Neuronal stem cell (in vitro differentiated cells): Measurements from ENCODE around the gene SPECC1. TPM values are rescaled to one million over a fixed set of nuclear protein-coding genes. Genes with fewer than 3 reads are reported as not detected.
"Not testable (repeated sequence)": the region's sequence is repeated elsewhere in the genome, so short reads cannot be mapped to it uniquely, and the experiment has no call there.

Experiments used
- DNase-seq: peaks from one replicate; pipeline ENCODE4 v3.0.0-alpha.2; 2013; ENCODE audit warnings: low spot score
- H2AFZ ChIP-seq: one replicate; pipeline ENCODE4 v1.6.1; 2013; ENCODE audit warnings: mild to moderate bottlenecking, low read length, inconsistent platforms
- H2AK5ac ChIP-seq: 2 replicates; pipeline ENCODE4 v1.6.1; 2013; ENCODE audit warnings: low read depth, mild to moderate bottlenecking, inconsistent platforms, low read length, moderate library complexity, mixed read lengths
- H2BK120ac ChIP-seq: 2 replicates; pipeline ENCODE4 v1.6.1; 2013; ENCODE audit warnings: low read depth, mild to moderate bottlenecking, inconsistent platforms, low read length, moderate library complexity, mixed read lengths
- H2BK12ac ChIP-seq: one replicate; pipeline ENCODE4 v1.6.1; 2013; ENCODE audit warnings: low read length, inconsistent platforms
- H2BK15ac ChIP-seq: 2 replicates; pipeline ENCODE4 v1.6.1; 2013; ENCODE audit warnings: mild to moderate bottlenecking, low read length, inconsistent platforms, mixed read lengths
- H2BK5ac ChIP-seq: one replicate; pipeline ENCODE4 v1.6.1; 2013; ENCODE audit warnings: inconsistent platforms, mild to moderate bottlenecking, low read length, moderate library complexity
- H3K14ac ChIP-seq: one replicate; pipeline ENCODE4 v1.6.1; 2013; ENCODE audit warnings: low read length, inconsistent platforms
- H3K18ac ChIP-seq: 2 replicates; pipeline ENCODE4 v1.6.1; 2013; ENCODE audit warnings: low read length, inconsistent platforms
- H3K23ac ChIP-seq: 2 replicates; pipeline ENCODE4 v1.6.1; 2013; ENCODE audit warnings: low read depth, mild to moderate bottlenecking, mixed read lengths, low read length, inconsistent platforms; ENCODE audit not compliant: poor library complexity
- H3K27ac ChIP-seq: replicated peaks from 3 replicates; pipeline ENCODE4 v1.5.1; 2013; ENCODE audit warnings: low read length, inconsistent platforms
- H3K27me3 ChIP-seq, 3 experiments: 2 replicates each; pipeline ENCODE4 v1.6.1; 2013; ENCODE audit warnings: low read length in 3 of 3, mild to moderate bottlenecking in 2 of 3, inconsistent platforms in 1 of 3, low read depth in 1 of 3, mixed read lengths in 1 of 3, moderate library complexity in 1 of 3; ENCODE audit not compliant: control insufficient read depth in 3 of 3, insufficient read depth in 3 of 3
- H3K36me3 ChIP-seq, 2 donors: replicated peaks in 1 of 2; 2 replicates each; pipeline ENCODE4 v1.6.1; 2013; ENCODE audit warnings: low read length in 2 of 2; ENCODE audit not compliant: control insufficient read depth in 2 of 2, insufficient read depth in 2 of 2
- H3K4ac ChIP-seq: 2 replicates; pipeline ENCODE4 v1.6.1; 2013; ENCODE audit warnings: inconsistent platforms, mild to moderate bottlenecking, low read length, moderate library complexity
- H3K4me1 ChIP-seq, 2 donors: 1 replicate in 1 of 2; 2 replicates in 1 of 2; pipeline ENCODE4 v1.6.1; 2013; ENCODE audit warnings: low read length in 2 of 2, low read depth in 1 of 2; ENCODE audit not compliant: control insufficient read depth in 2 of 2, insufficient read depth in 1 of 2
- H3K4me2 ChIP-seq: one replicate; pipeline ENCODE4 v1.6.1; 2013; ENCODE audit warnings: mild to moderate bottlenecking, low read length, inconsistent platforms; ENCODE audit not compliant: insufficient read depth, poor library complexity, severe bottlenecking
- H3K4me3 ChIP-seq, 2 donors: 2 replicates each; pipeline ENCODE4 v1.5.1; 2013; ENCODE audit warnings: low read length in 2 of 2, mild to moderate bottlenecking in 2 of 2, inconsistent platforms in 1 of 2, moderate library complexity in 1 of 2
- H3K79me1 ChIP-seq: one replicate; pipeline ENCODE4 v1.6.1; 2013; ENCODE audit warnings: low read depth, mild to moderate bottlenecking, inconsistent platforms, low read length, moderate library complexity
- H3K9ac ChIP-seq: one replicate; pipeline ENCODE4 v1.6.1; 2013; ENCODE audit warnings: mild to moderate bottlenecking, low read depth, low read length, inconsistent platforms; ENCODE audit not compliant: poor library complexity
- H3K9me3 ChIP-seq, 2 donors: replicated peaks in 1 of 2; 2 replicates each; pipeline versions ENCODE3 to v1.6.1; 2013; ENCODE audit warnings: low read length in 2 of 2, mild to moderate bottlenecking in 2 of 2, inconsistent platforms in 1 of 2, low read depth in 1 of 2, mixed read lengths in 1 of 2, moderate library complexity in 1 of 2; ENCODE audit not compliant: control insufficient read depth in 2 of 2, insufficient read depth in 1 of 2
- H4K8ac ChIP-seq: one replicate; pipeline ENCODE4 v1.6.1; 2013; ENCODE audit warnings: low read depth, mild to moderate bottlenecking, inconsistent platforms, low read length, moderate library complexity
- H4K91ac ChIP-seq: one replicate; pipeline ENCODE4 v1.6.1; 2013; ENCODE audit warnings: low read length, low read depth, mild to moderate bottlenecking, inconsistent platforms; ENCODE audit not compliant: poor library complexity
- WGBS, 2 donors: extraction: QIAGEN DNeasy Blood & Tissue Kit; methylation state at CpG; one replicate each; pipeline ENCODE4 v1.1.7; 2013; ENCODE audit warnings: missing lambda C conversion rate in 2 of 2, mixed read lengths in 1 of 2; ENCODE audit not compliant: insufficient read length in 2 of 2, insufficient replicate concordance in 1 of 2; ENCODE audit errors: extremely low coverage in 2 of 2; 5-methylcytosine and 5-hydroxymethylcytosine counted together
- polyA plus RNA-seq, 2 experiments: library from polyadenylated mRNA; stranded (reverse); fragments of 200-250 nt; gene quantifications; one replicate each; pipeline ENCODE4 v1.2.3, GENCODE V29; 2013

The SPECC1 gene
- 39.4 TPM for polyA plus RNA-seq (2013, experiment 1 of 2)
- 40.3 TPM for polyA plus RNA-seq (2013, experiment 2 of 2)

GRCh38 chr17:20009302-20010098 lies at the start of gene SPECC1:
Gene SPECC1, plus strand, starts transcription at chr17:20009359. Its CDS starts 87,293 bp downstream, at chr17:20096652.
- Histone ChIP-seq H3K9ac (peak within 1 kb of the TSS; percentile 86), H2BK15ac (peak within 1 kb of the TSS; percentile 58), H2BK12ac (peak within 1 kb of the TSS; percentile 41), H2AFZ (peak within 1 kb of the TSS; percentile 100), H2BK120ac (no peak within 1 kb of the TSS), H3K79me1 (no peaks in the 10 kb centered on the region), H3K14ac (peak within 1 kb of the TSS; percentile 21), H3K4me1 (peaks cover 2 to 4% of the 10 kb centered on the region in 2 donors), H3K23ac (peak within 1 kb of the TSS; percentile 96), H3K4me3 (peak within 1 kb of the TSS; percentile 66 to 88), H2AK5ac (peak within 1 kb of the TSS; percentile 68), H3K4me2 (peak within 1 kb of the TSS; percentile 99), H3K27ac (no peak within 1 kb of the TSS), H4K91ac (no peak within 1 kb of the TSS), H3K4ac (no peak within 1 kb of the TSS), H2BK5ac (no peak within 1 kb of the TSS), H3K18ac (peak within 1 kb of the TSS; percentile 95), H3K27me3 (peaks cover 3 to 54% (median 23%) of the 10 kb centered on the region in 3 experiments), H3K36me3 (no peaks in the 10 kb centered on the region), H3K9me3 (peaks cover 0 to 3% of the 10 kb centered on the region in 2 donors), H4K8ac (no peak within 1 kb of the TSS)
- peak; percentile 91 for DNase-seq
- no CpG with 5 or more reads among the region's 96 CpGs for WGBS, 2 donors

- not testable (repeated sequence) for H3K18ac ChIP-seq, H4K8ac ChIP-seq, H3K27me3 ChIP-seq, H2BK15ac ChIP-seq, H2BK5ac ChIP-seq, H3K9ac ChIP-seq, DNase-seq, H3K4me2 ChIP-seq, H3K4ac ChIP-seq, H2AFZ ChIP-seq, H2AK5ac ChIP-seq, H2BK12ac ChIP-seq, H3K4me1 ChIP-seq, H3K4me3 ChIP-seq, H3K14ac ChIP-seq, H3K27ac ChIP-seq, H4K91ac ChIP-seq, H3K79me1 ChIP-seq, H2BK120ac ChIP-seq, H3K9me3 ChIP-seq, H3K23ac ChIP-seq
- WGBS, 2 donors = no CpG with 5 or more reads among the region's 2 CpGs
- peaks cover 4 to 87% of the 10 kb centered on the region in 2 donors for H3K36me3 ChIP-seq
These were observed 46.2 kb upstream of the SPECC1 start for GRCh38 chr17:19962954-19963353.

- no peaks in the 10 kb centered on the region for H3K27me3 ChIP-seq
- H3K36me3 ChIP-seq = peaks cover 9 to 79% of the 10 kb centered on the region in 2 donors
- no peak overlapping the region for H3K4me2 ChIP-seq
- WGBS, 2 donors = no CpG with 5 or more reads among the region's 2 CpGs
- H3K4me3 ChIP-seq = no peak overlapping the region
- no peak overlapping the region for H2BK120ac ChIP-seq
- DNase-seq = no peak
- no peak overlapping the region for H2BK5ac ChIP-seq
- H2AK5ac ChIP-seq = no peak overlapping the region
- H3K14ac ChIP-seq = no peak overlapping the region
- H3K23ac ChIP-seq = no peak overlapping the region
- H3K79me1 ChIP-seq = peaks cover 8% of the 10 kb centered on the region
- no peak overlapping the region for H2BK15ac ChIP-seq
- H2BK12ac ChIP-seq = no peak overlapping the region
- H3K9me3 ChIP-seq = peaks cover 0 to 11% of the 10 kb centered on the region in 2 donors
- H3K4me1 ChIP-seq = peaks cover under 1 to 4% of the 10 kb centered on the region in 2 donors
- no peak overlapping the region for H2AFZ ChIP-seq
- no peak overlapping the region for H4K8ac ChIP-seq
- no peak overlapping the region for H4K91ac ChIP-seq
- no peak overlapping the region for H3K9ac ChIP-seq
- no peak overlapping the region for H3K4ac ChIP-seq
- no peak overlapping the region for H3K18ac ChIP-seq
- no peak overlapping the region for H3K27ac ChIP-seq
These were observed 36.0 kb upstream of the SPECC1 start for GRCh38 chr17:19973156-19973555.

GRCh38 chr17:19975601-19976000 lies 33.6 kb upstream of the SPECC1 start:
- H2BK120ac ChIP-seq = no peak overlapping the region
- H4K91ac ChIP-seq = no peak overlapping the region
- H2AK5ac ChIP-seq = no peak overlapping the region
- peaks cover 2 to 5% of the 10 kb centered on the region in 2 donors for H3K4me1 ChIP-seq
- no peak overlapping the region for H3K27ac ChIP-seq
- no peak overlapping the region for H3K4me3 ChIP-seq
- no peak for DNase-seq
- no peak overlapping the region for H4K8ac ChIP-seq
- no peak overlapping the region for H2BK5ac ChIP-seq
- no peak overlapping the region for H3K18ac ChIP-seq
- no peaks in the 10 kb centered on the region for H3K27me3 ChIP-seq
- no CpG with 5 or more reads among the region's 3 CpGs for WGBS, 2 donors
- H3K36me3 ChIP-seq = peaks cover 1 to 54% of the 10 kb centered on the region in 2 donors
- peaks cover 0 to 6% of the 10 kb centered on the region in 2 donors for H3K9me3 ChIP-seq
- no peak overlapping the region for H3K9ac ChIP-seq
- H2BK15ac ChIP-seq = no peak overlapping the region
- H2BK12ac ChIP-seq = no peak overlapping the region
- no peak overlapping the region for H3K23ac ChIP-seq
- H3K14ac ChIP-seq = no peak overlapping the region
- H3K4ac ChIP-seq = no peak overlapping the region
- H3K4me2 ChIP-seq = no peak overlapping the region
- H3K79me1 ChIP-seq = peaks cover 8% of the 10 kb centered on the region
- no peak overlapping the region for H2AFZ ChIP-seq
